SK-N-SH treated with all-trans-retinoic acid at 6 μM for 48 hours (cell line): ENCODE results near the gene UPK1B.

Source experiments
- ARNTL ChIP-seq: fragments of 450-650 bp; formaldehyde crosslinking; IDR thresholded peaks from 2 replicates; pipeline ENCODE4 v1.5.0; 2020; ENCODE audit warnings: low read depth, mild to moderate bottlenecking, moderate library complexity, borderline replicate concordance
- BACH2 ChIP-seq: fragments of 250-450 bp; sonication (Bioruptor Pico); IDR thresholded peaks from 2 replicates; pipeline ENCODE4 v1.9.0; 2021; ENCODE audit warnings: mild to moderate bottlenecking, borderline replicate concordance
- RARB ChIP-seq: fragments of 250-450 bp; sonication (Bioruptor Pico); IDR thresholded peaks from 2 replicates; pipeline ENCODE4 v1.8.0; 2021; ENCODE audit warnings: mild to moderate bottlenecking, moderate library complexity
- TOX ChIP-seq: fragments of 250-450 bp; sonication (Bioruptor Pico); IDR thresholded peaks from 2 replicates; pipeline ENCODE4 v1.8.0; 2021; ENCODE audit warnings: mild to moderate bottlenecking, moderate library complexity, borderline replicate concordance
- TF ChIP-seq, protein P1 (sequence below): fragments of 250-450 bp; sonication (Bioruptor Pico); IDR thresholded peaks from 2 replicates; pipeline ENCODE4 v1.8.0; 2020; ENCODE audit warnings: mild to moderate bottlenecking, moderate library complexity, borderline replicate concordance
- TF ChIP-seq, protein P2 (sequence below): fragments of 250-450 bp; sonication (Bioruptor Pico); IDR thresholded peaks from 2 replicates; pipeline ENCODE4 v1.8.0; 2021; ENCODE audit warnings: low read depth, mild to moderate bottlenecking, moderate library complexity, borderline replicate concordance

GRCh38 chr3:119220198-119220597 is 46.8 kb downstream of the UPK1B start:
- no peak for TF ChIP-seq ARNTL (CRISPR knock-in tag)
- no peak for TF ChIP-seq RARB
- TF ChIP-seq TOX, result no peak
- no peak for TF ChIP-seq BACH2 (CRISPR knock-in tag)
- TF ChIP-seq, protein P1, sequence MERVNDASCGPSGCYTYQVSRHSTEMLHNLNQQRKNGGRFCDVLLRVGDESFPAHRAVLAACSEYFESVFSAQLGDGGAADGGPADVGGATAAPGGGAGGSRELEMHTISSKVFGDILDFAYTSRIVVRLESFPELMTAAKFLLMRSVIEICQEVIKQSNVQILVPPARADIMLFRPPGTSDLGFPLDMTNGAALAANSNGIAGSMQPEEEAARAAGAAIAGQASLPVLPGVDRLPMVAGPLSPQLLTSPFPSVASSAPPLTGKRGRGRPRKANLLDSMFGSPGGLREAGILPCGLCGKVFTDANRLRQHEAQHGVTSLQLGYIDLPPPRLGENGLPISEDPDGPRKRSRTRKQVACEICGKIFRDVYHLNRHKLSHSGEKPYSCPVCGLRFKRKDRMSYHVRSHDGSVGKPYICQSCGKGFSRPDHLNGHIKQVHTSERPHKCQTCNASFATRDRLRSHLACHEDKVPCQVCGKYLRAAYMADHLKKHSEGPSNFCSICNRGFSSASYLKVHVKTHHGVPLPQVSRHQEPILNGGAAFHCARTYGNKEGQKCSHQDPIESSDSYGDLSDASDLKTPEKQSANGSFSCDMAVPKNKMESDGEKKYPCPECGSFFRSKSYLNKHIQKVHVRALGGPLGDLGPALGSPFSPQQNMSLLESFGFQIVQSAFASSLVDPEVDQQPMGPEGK, result no peak
- TF ChIP-seq, protein P2, sequence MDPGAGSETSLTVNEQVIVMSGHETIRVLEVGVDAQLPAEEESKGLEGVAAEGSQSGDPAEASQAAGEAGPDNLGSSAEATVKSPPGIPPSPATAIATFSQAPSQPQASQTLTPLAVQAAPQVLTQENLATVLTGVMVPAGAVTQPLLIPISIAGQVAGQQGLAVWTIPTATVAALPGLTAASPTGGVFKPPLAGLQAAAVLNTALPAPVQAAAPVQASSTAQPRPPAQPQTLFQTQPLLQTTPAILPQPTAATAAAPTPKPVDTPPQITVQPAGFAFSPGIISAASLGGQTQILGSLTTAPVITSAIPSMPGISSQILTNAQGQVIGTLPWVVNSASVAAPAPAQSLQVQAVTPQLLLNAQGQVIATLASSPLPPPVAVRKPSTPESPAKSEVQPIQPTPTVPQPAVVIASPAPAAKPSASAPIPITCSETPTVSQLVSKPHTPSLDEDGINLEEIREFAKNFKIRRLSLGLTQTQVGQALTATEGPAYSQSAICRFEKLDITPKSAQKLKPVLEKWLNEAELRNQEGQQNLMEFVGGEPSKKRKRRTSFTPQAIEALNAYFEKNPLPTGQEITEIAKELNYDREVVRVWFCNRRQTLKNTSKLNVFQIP (CRISPR knock-in tag), result no peak
